NCI-H2171 treated with DMSO at 0.1 percent for 48 hours (cell line): Measurements from ENCODE around the gene SERP2.

Experiments used
- DNase-seq: peaks from one replicate; lab custom pipeline; 2025; lab: John Stamatoyannopoulos, UW

Gene SERP2

GRCh38 chr13:44359983-44360375 lies 13.6 kb upstream of the SERP2 start:
- no peak for DNase-seq

DNA sequence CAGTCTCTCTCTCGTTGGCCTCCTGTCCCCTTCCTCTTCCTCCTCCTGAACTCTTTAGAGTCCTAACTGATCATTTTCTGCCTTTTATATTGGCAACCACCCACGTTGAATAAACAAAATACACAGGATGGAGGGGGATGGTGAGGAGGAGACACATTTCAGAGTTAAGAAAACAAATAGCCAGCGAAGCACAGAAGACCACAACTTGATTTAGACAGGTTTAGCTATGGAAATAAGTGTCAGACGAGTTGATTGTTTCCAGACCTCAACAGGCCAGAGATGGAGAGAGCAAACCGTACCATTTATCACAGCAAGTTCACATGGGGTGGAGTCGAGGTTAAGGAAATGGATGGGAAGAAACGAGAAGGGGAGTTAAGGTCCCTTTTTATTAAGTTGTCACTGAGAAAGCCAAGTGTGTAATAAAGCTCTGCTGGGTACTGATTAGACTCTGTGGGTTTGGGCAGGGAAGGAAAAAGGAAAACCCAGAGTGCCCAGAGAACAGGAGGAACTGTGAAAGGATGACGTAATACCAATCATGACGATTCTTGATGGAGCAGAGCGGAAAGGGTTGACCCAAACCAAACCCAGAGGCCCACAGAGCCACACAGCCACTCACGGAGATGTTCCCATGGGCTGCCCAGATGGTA lies 11.1 kb upstream of the SERP2 start:
- DNase-seq: no peak

- DNase-seq: no peak
These were observed 9.8 kb upstream of the SERP2 start for GRCh38 chr13:44363631-44364344.

GRCh38 chr13:44364345-44365000 lies 9.2 kb upstream of the SERP2 start:
- no peak for DNase-seq

GRCh38 chr13:44365008-44365407 lies 8.6 kb upstream of the SERP2 start:
- no peak for DNase-seq

DNA sequence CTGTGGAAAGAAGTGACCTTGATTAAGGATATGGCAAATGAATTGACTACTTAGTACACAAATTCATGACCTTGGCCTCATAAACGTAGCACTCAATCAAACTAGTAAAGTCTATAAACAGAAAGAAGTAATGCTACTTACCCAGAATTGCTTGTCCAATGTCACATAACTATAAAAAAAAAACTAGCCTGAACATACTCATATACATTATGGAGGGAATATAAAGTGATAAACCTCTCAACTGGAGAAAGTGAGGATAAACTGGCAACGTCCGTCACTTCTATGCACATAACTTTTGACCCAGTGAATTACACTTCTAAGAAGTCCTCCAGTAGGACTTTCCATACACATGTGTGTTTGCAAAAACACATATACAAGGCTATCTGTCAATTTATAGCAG lies 7.7 kb upstream of the SERP2 start:
- DNase-seq: no peak

GRCh38 chr13:44368062-44368591 lies 5.5 kb upstream of the SERP2 start:
- peak; percentile 39 for DNase-seq

- no peak for DNase-seq
These were observed 4.8 kb upstream of the SERP2 start for GRCh38 chr13:44368599-44369368.

- no peak for DNase-seq
These were observed 2.2 kb upstream of the SERP2 start for GRCh38 chr13:44371421-44371820.

DNA sequence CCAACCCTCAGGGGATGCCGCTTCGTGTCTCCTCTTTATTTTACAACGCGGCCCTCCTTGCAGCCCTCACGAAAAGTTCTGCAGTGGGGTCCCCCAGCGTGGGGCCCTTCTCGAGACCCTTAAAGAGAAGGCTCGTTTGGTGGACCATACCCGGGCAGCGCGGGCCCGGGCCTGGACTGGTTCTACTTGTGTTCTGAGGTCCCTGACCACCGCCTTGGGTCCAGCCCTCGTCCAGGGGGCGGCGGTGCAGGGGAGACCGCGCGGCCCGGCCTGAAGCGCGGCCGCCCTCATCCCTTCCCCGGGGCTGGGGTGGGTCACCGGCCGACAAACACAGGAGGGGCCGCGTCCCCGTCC lies 400 bp upstream of the SERP2 start:
- no peak for DNase-seq

GRCh38 chr13:44374348-44374712 lies 706 bp downstream of the SERP2 start:
- no peak for DNase-seq

DNA sequence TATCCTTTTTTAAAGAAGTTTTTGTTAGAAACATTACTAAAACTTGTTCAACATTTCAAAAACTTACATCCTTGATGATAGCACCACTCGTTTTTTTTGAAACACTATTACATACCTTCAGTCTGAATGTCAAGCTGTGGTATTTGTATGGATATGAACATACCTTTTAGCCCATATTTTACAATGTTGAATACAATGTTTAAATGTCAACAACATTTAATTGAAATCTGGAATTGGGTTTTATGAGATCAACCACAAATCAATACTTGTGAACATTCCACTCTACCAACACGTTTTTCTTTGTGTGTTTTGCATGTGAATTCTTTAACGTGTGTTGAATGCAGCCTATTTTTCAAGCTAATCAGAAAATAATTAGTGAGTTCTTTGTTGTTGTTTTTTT lies 4.7 kb downstream of the SERP2 start:
- no peak for DNase-seq

GRCh38 chr13:44379885-44380284 lies 6.3 kb downstream of the SERP2 start:
- no peak for DNase-seq

DNA sequence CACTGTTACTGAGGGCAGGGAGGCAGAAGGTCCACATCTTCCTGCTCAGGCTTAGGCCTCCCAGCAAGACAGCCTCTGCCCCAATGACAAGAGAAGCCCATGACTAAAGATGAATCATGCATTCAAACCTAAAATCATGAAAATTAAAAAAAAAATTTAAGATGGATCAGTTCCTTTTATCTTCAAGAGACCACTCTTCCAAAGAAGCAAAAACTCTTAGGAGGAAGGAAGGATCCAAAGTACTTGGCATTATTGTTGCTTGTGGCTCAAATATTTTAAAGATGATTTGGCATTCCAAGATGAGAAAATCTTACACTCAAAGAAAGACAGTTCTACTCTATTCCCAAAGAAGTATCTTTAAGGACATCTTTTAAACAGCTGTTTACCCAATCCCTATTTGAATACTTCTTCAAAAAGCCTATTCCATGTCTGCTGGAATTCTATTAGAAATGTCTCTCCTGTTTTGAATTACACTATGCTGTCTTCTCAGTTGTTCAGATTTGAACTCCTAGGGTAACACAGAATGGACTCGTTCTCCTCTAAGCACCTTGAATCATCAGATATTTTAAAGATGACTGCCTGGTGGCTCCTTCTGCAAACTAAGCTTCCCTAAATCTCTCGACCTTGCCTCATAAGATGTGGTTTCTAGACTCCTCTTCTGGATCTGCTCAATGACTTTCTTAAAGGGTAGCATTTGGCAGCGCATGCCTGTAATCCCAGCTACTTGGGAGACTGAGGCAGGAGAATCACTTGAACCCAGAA lies 7.0 kb downstream of the SERP2 start:
- DNase-seq: no peak

DNA sequence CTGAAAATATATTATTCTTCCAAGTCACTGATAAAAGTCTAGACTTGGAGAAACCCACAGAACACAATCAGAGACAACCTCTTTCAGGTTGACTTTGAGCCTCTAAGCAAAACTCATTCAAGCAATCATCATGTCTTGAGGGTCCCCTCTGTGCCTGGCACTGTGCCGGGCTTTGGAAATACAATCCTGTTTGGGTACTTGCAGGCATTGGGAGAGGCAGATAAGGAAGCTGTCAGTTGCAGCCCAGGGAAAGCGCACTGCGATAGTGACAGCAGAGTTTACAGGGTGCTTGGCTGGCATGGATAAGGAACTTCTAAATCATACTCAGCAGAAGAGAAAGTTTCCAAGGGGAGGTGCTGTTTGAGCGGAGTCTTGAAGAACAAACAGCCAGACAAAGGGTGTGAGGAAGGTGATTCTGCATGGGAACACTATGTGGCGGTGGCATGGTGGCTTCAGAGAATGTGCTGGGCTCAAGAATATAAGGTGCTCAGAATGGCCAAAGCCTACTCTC lies 9.1 kb downstream of the SERP2 start:
- DNase-seq: no peak

DNA sequence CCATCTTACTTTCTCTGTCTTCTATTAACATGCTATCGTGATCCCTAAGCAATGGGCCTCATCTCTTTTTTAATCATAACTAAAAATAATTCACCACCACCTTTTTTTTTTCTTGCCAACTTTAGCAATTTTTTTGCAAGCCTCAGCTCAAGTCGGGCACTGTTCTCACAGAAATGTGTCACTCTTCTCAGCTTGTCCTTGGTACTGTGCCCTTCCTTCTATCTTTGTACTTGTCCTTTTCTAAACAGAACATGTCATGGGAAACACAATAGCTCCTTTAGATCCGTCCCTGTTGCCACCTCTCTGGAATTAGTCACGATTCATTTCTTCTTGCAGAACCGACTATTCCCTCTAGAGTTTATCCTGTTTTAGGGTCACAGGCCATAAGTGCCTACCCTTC lies 10.3 kb downstream of the SERP2 start:
- no peak for DNase-seq

- DNase-seq: no peak
These were observed 11.2 kb downstream of the SERP2 start for GRCh38 chr13:44384778-44385177.

- no peak for DNase-seq
These were observed 11.8 kb downstream of the SERP2 start for GRCh38 chr13:44385401-44385800.

DNA sequence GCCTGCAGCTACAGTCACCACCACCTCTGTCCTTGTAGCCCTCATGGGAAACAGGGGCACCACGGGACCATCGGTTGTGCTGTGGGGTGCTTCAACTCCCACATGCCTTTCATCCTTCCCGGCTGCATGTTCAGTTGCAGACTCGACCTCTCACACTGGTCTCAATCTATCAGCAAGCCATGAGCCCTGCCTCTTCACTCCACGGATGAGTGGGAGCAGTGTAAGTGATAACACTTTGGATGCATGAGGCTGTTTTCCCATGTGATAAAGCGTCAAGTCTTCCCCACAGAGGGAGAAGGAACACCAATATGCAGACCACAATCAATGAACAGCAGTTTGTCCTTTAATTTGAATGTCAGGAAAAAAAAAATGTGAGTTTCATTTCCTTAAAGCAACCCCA lies 12.2 kb downstream of the SERP2 start:
- no peak for DNase-seq

- DNase-seq: no peak
These were observed 13.4 kb downstream of the SERP2 start for GRCh38 chr13:44386913-44387556.

DNA sequence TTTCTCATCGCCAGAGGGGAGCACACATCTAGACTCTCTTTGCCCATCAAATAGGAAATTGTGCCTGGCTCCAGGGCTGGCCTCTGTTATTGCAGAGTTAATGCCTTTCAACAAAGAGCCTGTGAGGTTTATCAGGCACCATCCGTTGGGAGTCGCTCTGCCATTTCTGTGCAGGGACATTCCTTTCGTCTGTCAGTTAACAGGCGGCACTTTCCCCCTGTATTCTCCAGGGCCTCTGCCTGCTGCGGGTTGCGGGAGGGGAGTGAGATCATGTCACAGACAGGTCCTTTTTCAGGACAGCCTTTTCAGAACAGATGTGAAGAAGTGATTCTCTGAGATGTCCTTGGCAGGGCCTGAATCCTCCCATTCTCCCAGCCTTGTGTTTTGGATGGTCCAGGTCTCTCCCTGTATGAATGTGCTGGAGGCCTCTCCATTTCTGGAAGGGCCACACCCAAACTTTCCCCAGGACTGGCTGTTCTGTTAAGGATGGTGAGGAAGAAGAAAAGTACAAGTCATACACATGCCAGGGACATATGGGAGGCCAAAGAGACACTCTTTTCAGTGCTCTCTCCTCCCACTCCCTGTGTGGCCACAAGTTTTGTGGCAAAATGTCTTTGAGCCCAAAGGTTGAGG lies 14.9 kb downstream of the SERP2 start:
- DNase-seq: no peak
